ENCODE results near the gene MAPRE3.

MAPRE3 gene

GRCh38 chr2:26927221-26927620, 43.2 kb upstream of the MAPRE3 start:
- no peak for TF ChIP-seq CTCF (conservative IDR thresholded peaks at IDR 0.05; ENCODE audit: low read depth)
- H3K27ac ChIP-seq: no peak overlapping the region
- ChIA-PET POLR2A (ENCODE audit: low non-redundant PET) (interaction anchor here (0.5 kb wide), 1 partner anchor 10 kb away, joined by 13 read pairs; no protein-coding TSS in a partner anchor), CTCF (interaction anchor here (2.2 kb wide), 1 partner anchor 81 kb away, joined by 7 read pairs; no protein-coding TSS in a partner anchor)
- DNase-seq (ENCODE audit: low spot score): no peak

- no peak for TF ChIP-seq CTCF (conservative IDR thresholded peaks at IDR 0.05; ENCODE audit: low read depth)
- no peak overlapping the region for H3K27ac ChIP-seq
- ChIA-PET POLR2A (ENCODE audit: low non-redundant PET) (no interaction called here), CTCF (interaction anchor here (1.0 kb wide), 1 partner anchor 10 kb away, joined by 3 read pairs; no protein-coding TSS in a partner anchor)
- no peak for DNase-seq (ENCODE audit: low spot score)
These were observed 37.5 kb upstream of the MAPRE3 start for GRCh38 chr2:26932974-26933373.

- no peak overlapping the region for H3K27ac ChIP-seq
- ChIA-PET POLR2A (ENCODE audit: low non-redundant PET) (no interaction called here), CTCF (interaction anchor here (1.0 kb wide), 1 partner anchor 9 kb away, joined by 3 read pairs; no protein-coding TSS in a partner anchor)
- TF ChIP-seq CTCF (conservative IDR thresholded peaks at IDR 0.05; ENCODE audit: low read depth): no peak
- no peak for DNase-seq (ENCODE audit: low spot score)
These were observed 36.8 kb upstream of the MAPRE3 start for GRCh38 chr2:26933431-26934334.

GRCh38 chr2:26934335-26934724, 36.1 kb upstream of the MAPRE3 start:
- POLR2A ChIA-PET (ENCODE audit: low non-redundant PET): no interaction called here
- CTCF ChIA-PET: no interaction called here
- H3K27ac ChIP-seq: no peak overlapping the region
- TF ChIP-seq CTCF (conservative IDR thresholded peaks at IDR 0.05; ENCODE audit: low read depth): no peak
- no peak for DNase-seq (ENCODE audit: low spot score)

GRCh38 chr2:26934985-26935384, 35.5 kb upstream of the MAPRE3 start:
- ChIA-PET CTCF (interaction anchor here (0.6 kb wide), 1 partner anchor 89 kb away, joined by 4 read pairs; no protein-coding TSS in a partner anchor), POLR2A (ENCODE audit: low non-redundant PET) (no interaction called here)
- TF ChIP-seq CTCF (conservative IDR thresholded peaks at IDR 0.05; ENCODE audit: low read depth): no peak

GRCh38 chr2:26936855-26937254, 33.6 kb upstream of the MAPRE3 start:
- TF ChIP-seq CTCF (conservative IDR thresholded peaks at IDR 0.05; ENCODE audit: low read depth): no peak
- no peak for DNase-seq (ENCODE audit: low spot score)
- CTCF ChIA-PET: interaction anchor here (0.9 kb wide), 1 partner anchor 14 kb away, joined by 6 read pairs; no protein-coding TSS in a partner anchor
- no peak overlapping the region for H3K27ac ChIP-seq
- POLR2A ChIA-PET (ENCODE audit: low non-redundant PET): no interaction called here

More at GRCh38 chr2:26934985-26935384, 35.5 kb upstream of the MAPRE3 start:
- DNase-seq (ENCODE audit: low spot score): no peak
- no peak overlapping the region for H3K27ac ChIP-seq

Measured in RWPE1 (cell line).